CD4-positive, alpha-beta T cell treated with Interleukin-12 subunit alpha and Interleukin-12 subunit beta, for 1 hour (primary cell): Measurements from ENCODE around the gene STK17B.
"Not testable (repeated sequence)": the region's sequence is repeated elsewhere in the genome, so short reads cannot be mapped to it uniquely, and the experiment has no call there.

Experiments
- DNase-seq: peaks from one replicate; pipeline ENCODE4 v3.0.0-alpha.2; 2020

Gene STK17B

DNA sequence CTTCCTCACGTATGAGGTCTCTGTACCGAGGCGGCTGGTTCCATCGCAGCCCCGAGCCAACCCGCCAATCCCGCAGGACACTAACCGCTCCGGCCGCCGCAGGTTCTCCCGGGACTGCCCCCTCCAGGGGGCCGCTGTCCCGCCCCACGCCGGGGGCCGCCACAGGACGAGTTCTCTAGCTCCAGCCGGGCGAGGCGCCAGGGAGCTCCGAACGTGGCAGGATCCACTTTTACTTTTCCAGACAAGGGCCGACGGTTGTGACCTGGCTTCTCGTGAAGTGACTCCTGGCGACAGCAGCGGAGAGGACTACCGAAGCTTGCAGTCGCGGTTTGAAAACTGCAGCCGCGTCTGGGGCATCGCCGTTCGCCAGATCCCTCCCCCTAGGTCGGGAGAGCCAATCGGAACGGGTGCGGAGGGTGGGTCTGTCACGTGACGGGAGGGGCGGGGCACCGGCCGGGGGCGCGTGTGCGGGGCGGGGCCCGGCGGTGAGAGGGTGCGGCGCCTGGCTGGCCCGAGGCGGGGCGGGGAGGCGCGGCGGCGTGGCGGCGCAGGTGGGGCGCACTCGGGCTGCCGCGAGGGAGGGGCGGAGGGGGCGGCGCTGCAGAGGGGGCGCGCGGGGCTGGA lies at the start of gene STK17B:
TSS of gene STK17B (minus strand) at position 331 of the 624 bp plus-strand sequence. CDS start 8,195 bp downstream, outside the sequence.
- peak; percentile 98 for DNase-seq

DNA sequence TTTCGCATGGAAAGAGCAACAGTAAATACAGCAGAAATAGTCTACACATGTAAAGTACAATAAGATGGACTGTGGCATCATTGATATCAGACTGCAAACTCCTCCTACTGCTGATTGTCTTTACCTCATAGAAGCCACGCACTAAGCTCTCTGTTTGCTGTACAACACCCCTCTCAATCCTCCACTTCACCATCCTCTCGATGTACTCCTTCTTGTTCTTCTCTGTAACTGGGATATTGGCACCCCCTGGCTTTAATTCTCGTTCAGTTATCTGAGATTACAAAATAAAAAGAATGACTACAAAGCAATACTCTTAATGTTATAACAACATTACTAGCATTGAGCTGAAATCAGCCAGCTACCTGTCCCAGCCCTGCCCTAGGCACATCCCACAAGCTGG lies 49.3 kb upstream of the STK17B start:
- DNase-seq, result peak; percentile 63

DNA sequence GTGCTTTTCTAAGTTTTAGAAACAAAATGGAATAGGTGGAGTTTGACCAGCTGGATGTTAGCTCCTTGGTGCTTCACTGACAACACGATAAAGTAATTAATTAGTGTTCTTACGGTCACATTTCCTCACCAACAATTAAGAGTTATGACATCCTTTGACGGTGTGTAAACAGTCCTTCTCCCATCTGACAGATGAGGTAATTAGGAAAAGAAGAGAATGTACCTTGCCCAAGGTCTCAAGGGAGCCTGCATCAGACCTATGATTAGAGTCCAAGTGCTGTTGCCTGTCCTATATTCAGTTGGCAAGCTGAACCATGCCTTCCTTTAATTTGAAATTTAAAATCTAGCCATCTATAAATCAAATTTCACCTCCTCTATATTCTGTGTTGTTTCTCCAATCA lies 48.3 kb upstream of the STK17B start:
- no peak for DNase-seq

DNA sequence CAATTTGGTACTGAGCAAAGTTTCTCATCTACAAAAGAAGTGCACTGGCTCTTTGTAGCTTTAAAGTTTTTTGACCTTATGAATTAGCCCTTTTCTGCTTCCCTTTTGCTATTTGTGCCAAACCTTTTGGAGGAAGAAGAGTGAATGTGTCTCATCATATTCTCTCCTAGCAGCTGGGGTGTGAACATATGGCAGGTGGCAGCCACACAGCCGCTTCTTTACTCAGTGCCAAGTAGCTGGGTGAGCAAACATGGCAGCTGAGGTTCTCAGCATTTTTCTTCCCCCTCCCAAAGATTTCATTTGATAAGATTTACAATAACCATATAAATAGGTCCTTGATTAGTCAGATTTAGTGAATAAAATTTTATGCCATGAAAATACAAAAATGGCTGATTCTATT lies 46.7 kb upstream of the STK17B start:
- no peak for DNase-seq

DNA sequence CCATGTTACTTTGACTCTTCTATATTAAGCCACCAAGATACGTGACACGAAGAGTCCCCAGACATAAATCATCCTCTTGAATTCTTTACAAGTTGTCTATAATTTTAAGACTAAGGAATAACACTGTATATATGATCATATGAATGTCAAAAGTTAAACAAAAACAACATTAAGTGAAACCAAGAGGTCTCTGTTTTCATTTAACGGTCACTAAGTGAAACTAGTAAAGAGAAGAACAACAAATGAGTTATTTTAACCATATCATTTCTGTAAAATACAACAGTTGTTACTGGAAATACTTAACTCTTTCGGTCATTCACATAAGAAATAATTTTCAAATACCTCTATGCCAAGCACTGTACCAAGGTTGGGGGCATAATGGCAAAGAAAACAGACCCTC lies 45.7 kb upstream of the STK17B start:
- DNase-seq, result no peak

DNA sequence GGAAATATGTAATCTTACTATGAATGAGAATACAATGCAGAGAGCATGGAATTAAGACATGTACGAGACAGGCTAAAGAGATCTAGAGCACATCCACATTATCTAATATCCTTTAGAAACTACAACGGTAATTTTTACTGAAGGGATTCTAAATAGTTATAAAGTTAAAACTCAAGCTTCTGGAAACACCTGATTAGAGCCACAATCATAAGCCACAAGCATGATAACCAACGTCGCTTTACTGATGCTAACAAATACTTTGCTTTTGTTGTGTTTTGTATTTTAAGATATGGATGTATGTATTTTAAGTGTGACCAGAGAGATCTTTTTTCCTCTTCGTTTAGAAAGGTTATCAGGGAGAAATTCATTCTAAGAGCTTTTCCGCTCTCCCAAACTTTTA lies 44.0 kb upstream of the STK17B start:
- DNase-seq, result no peak

DNA sequence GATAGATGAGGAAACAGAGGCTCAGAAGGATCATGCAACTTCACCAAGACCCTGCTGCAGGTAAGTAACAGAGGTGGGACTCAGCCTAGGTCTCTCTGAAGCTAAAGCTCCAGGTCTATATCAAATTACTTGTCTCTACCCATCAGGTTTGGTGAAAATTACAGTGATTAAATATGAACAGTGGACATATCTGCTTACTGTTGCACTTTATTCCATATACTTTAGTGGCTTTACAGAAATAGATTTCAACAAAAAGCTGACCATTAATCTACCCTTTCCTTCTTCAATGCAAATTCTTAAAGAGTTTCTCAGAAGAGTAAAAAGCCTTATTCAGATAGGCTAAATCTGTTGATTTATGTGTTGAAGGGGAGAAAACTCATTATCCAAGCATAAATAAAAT lies 42.8 kb upstream of the STK17B start:
- no peak for DNase-seq

DNA sequence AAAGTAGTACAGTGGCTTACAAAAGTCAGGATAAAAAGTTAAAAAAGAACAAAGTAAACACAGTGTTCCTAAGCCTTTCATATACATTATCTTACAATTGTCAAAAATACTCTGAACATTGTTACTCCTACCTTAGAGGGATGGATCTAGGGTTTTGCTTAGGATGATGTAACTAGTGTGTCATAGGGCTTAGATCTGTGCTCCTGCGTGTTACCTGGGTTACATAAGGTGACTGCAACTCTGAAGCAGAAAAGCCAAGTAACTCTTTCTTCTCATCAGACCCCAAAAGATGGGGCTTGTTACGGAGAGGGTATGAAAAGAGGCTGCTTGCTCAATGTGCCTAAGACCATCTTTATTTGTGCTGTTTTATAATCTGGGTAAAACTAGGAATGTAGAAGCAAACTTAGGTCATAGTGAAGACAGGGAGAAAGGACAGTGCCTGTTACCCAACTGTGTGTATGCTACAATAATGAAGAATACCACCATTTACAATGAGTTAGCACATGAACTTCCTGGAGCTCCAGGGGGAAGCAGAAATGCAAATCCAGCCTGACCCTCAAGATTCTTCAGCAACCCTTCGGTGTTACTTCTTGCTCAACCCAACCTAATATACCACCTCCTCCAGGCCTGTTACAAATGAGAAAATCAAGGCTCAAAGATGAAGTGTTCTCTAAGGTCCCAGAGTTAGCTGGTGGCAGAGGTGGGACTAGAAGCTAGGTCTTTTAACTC lies 42.0 kb upstream of the STK17B start:
- peak; percentile 35 for DNase-seq

DNA sequence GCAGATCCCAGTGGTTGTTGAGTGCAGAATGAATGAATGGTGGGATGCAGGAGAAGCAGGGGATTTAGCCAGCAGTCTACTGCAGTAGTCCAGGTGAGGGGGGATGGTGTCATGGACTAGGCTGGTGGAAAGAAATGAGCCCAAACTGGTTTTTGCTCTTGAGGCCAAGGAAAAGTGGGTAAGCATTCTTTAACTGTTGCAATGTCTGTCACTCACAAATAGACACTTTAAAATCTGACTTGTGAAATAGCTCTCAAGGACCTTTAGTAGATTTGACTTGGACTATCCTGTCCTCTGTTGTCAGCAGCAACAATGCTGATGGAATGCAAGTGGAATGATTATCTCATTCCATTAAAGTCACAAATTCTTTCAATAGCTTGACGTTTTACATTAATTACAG lies 37.5 kb upstream of the STK17B start:
- no peak for DNase-seq

DNA sequence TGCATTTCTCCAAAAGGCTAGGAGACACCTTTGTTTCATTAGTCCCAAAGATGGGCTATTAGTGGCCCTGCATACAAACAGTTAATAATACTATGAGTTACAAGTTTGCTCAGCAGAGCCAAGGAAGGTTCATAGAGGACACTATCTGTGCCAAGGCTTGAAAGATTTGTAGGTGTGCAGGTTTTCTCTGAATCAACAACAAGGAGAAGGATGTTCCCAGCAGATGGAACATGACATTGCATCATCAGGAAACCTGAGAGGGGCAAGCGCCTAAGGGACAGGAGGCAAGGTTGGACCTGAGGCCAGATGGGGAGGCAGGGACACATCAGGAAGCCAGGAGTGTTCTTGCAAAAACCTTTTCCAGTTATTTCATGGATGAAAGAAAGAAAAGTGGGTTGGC lies 35.4 kb upstream of the STK17B start:
- no peak for DNase-seq

DNA sequence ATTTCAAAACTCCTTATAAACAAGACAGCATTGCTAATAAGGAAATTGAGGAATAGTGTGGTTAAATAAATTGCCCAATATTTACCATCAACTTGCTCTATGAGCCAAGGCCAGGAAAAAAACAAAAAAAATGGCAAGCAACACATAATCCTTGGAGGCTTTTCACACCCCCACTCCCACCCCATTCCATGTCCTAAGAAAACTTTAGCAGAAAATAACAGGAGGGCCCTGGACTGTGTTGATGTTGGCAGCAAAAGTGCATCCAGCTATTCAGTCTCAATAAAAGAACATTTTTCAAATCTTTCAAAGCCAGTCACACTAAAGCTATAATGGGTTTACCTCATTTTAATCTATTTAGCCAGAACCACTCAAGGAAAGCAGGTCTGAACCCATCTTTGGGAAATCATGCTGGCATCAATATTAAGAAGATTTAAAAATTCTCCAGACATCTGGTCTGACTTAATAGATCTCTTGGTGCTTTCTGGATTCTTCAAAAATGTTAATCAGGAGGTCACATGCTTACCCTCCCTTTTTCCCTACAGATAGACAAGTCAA lies 34.6 kb upstream of the STK17B start:
- no peak for DNase-seq

DNA sequence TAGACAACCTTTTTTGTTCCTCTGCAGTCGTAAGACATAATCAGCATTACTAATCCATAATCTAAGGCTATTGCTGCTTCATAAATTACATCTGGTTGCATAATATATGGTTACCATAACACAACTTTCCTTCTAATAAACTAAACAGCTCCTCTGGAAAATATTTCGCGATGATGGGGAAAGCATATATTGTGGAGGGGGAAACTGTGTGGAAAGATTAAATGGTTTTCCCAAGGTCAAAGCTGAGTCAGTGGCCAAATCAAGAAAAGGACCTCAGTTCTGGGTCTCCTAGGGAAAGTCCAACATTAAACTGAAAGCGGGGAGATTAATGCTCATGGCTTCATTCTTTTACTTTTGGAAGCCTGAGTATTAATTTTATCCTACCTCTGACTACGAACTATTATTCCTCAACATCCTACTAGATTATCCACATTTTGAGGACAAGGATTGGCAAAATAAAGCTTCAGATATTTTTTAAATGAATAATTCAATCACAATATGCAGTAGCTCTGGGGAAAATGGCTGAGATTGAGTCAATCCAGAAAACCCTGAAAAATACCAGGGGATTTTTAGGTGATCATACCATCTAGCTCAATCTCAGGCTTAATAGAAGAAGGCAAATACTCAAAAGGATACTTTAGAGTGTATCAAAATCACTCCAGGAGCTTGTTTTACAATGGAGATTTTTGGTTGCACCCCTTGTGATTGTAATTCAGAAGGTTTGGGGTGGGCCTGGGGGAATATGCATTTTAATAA lies 33.8 kb upstream of the STK17B start:
- DNase-seq, result no peak

DNA sequence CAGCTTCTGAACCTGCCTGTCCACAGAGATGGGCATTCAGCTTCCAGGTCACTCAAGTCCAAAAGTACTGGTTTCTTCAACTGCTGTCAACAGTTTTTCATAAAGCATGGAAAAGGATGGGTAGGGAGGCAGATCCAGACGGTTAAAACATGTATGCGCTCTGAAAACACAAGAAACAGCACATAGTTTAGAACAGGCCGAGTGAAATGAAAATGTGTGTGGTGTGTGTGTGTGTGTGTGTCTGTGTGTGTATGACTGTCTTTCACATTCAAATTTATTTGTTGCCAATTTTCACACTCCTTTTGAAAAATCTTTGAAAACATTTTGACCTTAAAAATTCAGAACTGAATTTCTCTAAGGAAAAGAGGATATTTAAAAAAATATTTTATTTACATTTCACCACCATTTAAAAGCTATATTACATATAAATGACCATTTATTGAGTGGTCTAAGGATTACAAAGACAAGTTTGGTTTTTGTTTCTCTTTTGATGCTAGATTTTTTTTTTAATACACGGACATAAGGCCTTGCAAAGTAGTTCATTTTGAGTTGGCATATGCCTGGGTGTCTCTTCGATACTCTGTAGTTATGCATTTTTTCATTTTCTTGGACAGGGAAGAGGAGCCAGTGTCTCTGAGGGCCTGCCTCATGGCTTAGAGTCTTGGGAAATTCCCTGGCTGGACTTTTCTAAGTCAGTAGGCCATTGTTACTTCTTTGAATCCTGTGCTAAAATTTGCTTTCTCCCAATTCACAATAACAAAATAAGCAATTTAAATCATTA lies 30.0 kb upstream of the STK17B start:
- no peak for DNase-seq

DNA sequence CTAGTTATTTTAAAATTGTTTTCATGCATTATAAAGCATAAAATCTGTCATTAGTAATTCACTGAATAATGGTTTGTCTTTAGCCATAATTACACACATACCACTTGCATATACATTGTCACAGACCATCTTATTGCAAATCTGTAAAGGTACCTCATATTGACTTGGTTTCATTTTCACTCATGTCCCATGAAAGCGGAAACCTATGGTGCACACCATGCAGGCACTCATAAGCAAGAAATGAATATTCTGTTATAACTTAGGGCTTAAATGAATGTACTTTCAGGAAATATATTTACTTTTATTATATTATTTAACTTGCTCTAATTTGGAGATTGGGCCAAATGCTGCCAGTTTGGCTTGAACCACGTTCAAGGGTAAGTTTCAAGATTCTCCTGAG lies 29.2 kb upstream of the STK17B start:
- DNase-seq, result peak; percentile 57

DNA sequence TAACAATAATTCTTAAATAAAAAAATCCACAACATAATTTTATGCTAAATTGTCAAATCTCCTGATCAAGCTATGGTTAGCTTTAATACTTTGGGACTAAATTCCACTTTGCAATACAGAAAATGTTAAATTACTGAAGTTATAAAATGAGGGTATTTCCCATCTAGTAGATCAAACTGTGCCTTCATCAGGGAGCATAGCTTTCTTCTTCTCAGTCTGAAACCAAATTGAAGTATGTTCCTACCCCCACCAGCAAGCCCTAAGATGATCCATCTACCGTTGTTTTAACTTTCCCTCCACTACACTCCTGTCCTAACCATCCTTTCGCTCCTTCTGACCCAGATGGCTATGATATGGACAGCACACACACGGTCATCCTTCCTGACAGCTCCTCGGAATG lies 24.4 kb upstream of the STK17B start:
- DNase-seq, result no peak

DNA sequence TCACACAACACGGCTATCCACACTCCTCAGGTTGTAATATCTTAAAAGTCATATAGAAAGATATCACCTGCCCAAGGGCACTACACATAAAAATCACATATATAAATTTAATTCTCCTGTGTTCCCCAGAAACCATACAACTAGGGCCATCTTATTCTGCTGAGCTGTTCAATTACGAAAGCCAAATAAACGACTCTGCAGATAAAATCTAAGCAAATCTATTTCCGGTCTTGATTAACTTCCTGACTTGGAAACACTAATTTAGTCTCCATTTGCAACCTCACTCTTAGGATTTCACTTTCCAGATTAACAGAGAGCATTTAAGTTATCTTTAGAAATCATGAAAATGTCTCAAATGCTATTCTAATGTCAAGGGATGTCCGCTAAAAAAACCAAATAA lies 23.9 kb upstream of the STK17B start:
- no peak for DNase-seq

DNA sequence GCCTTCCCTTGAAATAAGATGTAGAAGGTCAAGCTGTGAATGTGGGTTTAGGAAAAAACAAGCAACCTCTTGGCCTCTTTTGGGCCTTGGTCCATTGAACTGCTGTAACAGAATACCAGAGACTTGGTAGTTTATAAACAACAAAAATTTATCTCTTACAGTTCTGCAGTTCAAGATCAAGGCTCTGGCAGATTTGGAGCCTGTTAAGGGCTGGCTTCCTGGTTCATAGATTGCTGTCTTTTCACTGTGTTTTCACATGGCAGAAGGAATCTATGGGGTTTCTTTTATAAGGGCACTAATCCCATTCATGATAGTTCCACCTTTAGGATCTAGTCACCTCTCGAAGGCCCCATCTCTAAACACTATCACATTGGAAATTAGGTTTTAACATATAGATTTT lies 20.2 kb upstream of the STK17B start:
- no peak for DNase-seq

DNA sequence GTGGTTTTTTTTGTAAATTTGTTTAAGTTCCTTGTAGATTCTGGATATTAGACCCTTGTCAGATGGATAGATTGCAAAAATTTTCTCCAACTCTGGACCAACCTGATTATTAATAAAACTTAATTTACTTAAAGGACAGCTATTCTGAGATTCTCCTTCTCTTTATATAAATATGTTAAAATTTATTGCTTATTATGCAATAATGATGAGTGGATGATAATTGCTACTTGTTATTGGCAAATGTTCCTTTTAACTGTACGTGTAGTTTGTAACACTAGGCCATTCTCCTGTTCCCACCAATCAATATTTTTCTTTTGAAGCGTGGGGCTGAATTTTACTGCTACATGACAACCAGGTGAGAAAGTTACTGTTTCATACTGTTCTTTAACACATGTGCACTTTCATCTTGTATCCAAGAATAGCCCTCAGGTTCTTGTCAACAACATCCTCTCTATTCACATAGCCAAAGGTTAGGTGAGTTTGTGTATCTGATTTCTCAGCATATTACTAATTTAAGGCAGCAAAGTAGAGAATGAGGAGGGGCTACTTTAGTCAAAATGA lies 16.6 kb upstream of the STK17B start:
- no peak for DNase-seq

DNA sequence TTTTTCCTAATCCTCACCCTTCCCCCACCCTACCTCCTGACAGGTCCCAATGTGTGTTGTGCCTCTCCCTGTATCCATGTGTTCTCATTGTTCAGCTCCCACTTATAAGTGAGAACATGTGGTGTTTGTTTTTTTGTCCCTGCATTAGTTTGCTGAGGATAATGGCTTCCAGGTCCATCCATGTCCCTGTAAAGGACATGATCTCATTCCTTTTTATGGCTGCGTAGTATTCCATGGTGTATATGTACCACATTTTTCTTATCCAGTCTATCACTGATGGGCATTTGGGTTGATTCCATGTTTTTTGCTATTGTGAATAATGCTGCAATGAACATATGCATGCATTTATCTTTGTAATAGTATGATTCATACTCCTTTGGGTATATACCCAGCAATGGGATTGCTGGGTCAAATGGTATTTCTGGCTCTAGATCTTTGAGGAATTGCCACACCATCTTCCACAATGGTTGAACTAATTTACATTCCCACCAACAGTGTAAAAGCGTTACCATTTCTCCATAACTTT lies 15.9 kb upstream of the STK17B start:
- DNase-seq, result not testable (repeated sequence)

DNA sequence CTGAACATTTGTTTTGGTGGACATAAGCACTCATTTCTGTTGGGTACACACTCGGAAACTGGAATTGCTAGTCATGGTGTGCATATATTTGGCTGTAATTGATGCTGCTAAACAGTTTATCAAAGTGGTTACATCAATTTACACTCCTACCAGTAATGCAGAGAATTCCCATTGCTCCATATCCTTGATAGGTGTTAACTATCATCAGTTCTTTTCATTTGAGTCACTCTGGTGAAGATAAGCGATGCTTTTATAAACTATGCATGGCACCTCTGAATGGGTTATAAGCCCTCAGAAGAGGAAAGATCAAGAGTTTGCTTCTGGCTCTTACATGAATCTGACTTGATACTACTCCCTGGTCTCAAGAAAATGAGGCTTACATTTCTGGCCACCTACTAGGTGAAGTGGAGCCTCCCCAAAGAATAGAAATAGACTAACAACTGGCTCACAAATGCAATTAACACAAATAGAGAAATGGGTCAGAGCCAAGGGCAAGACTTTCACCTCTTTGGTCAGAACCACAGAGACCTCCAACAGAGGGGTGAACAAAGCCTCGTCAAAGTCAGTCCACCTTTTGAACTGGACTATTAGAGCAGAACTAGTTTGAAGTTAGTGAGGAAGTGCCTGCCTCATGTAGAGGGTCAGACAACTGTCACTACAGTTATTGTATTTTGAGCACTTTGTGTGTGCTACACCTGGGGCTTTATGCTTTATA lies 15.0 kb upstream of the STK17B start:
- no peak for DNase-seq

DNA sequence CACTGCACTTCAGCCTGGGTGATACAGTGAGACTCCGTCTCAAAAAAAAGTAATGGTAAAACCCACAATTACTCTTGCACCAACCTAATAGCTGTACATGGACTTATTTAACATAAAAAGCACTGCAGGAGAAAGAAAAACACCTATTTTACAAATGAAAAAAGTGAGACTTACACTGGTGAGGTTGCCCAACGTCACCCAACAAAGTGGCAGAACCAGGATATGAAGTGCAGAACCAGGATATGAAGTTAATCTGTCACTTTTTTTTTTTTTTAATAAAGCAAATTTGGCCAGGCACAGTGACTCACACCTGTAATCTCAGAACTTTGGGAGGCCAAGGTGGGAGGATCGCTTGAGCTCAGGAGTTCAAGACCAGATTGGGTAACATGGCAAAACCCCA lies 13.5 kb upstream of the STK17B start:
- DNase-seq, result no peak
